Prostate gland (tissue), 2 donors: ENCODE measurements around the gene DNAJB13.

Experiments
- POLR2AphosphoS5 ChIP-seq: sonication (generic); formaldehyde crosslinking; IDR thresholded peaks from one replicate; pipeline ENCODE4 v1.6.1; 2017; ENCODE audit warnings: antibody characterized with exemption
- TF ChIP-seq, protein P1 (sequence below), 4 experiments: fragments of 200-600 bp in 2 of 4; fragments of 450-650 bp in 2 of 4; sonication (generic) in 2 of 4; IDR thresholded peaks; 1 replicate in 3 of 4; 2 replicates in 1 of 4; pipeline ENCODE4 v1.5.1; 2016 to 2019; ENCODE audit warnings: antibody characterized with exemption in 4 of 4, mild to moderate bottlenecking in 2 of 4, moderate library complexity in 2 of 4

- TF ChIP-seq, protein P1, sequence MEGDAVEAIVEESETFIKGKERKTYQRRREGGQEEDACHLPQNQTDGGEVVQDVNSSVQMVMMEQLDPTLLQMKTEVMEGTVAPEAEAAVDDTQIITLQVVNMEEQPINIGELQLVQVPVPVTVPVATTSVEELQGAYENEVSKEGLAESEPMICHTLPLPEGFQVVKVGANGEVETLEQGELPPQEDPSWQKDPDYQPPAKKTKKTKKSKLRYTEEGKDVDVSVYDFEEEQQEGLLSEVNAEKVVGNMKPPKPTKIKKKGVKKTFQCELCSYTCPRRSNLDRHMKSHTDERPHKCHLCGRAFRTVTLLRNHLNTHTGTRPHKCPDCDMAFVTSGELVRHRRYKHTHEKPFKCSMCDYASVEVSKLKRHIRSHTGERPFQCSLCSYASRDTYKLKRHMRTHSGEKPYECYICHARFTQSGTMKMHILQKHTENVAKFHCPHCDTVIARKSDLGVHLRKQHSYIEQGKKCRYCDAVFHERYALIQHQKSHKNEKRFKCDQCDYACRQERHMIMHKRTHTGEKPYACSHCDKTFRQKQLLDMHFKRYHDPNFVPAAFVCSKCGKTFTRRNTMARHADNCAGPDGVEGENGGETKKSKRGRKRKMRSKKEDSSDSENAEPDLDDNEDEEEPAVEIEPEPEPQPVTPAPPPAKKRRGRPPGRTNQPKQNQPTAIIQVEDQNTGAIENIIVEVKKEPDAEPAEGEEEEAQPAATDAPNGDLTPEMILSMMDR (IDR thresholded peaks at IDR 0.05) = no peak
- TF ChIP-seq POLR2AphosphoS5 = no peak
Measured at GRCh38 chr11:73972620-73973449, 22.0 kb downstream of the DNAJB13 start.
